ENCODE measurements around the gene ASPHD1.
"Not testable (repeated sequence)": the region's sequence is repeated elsewhere in the genome, so short reads cannot be mapped to it uniquely, and the experiment has no call there.

Gene ASPHD1

DNA sequence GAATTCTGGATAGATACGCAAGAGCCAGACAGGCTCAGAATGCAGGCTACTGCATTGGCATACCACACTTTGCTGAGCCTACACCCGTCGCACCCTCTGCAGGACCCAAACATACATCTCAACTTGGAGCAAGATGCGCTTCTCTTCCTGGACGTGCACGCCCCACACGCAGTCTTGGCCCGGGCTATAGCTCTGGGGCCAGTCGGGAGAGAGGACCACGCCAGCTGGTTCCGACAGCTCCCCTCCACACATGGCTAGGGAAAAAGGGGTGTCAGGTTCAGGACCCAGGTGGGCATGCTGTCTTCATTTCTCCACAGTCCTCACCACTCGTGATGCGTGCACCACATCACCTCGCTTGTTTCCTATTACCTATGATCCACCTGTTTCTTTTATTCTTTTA, 22.1 kb upstream of the ASPHD1 start:
- DNase-seq: no peak

GRCh38 chr16:29881050-29881449, 19.2 kb upstream of the ASPHD1 start:
- DNase-seq: no peak

DNA sequence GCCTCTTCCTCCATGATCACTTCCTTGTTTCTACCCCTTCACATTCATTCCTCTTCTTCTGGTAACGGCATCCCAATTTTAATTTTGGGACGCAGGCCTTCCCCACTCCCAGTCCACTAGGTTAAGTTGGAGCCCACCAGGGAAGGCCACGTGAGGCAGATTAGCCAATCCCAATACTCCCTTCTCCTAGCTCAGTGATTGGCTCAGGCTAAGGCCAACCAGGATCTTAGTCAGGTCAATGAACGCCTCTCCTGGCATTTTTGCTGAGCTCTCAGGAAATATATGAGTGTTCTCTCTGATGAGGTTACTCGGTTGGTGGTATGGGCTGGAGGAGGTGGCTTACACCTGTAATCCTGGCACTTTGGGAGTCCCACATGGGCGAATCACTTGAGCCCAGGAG, 16.3 kb upstream of the ASPHD1 start:
- no peak for DNase-seq

GRCh38 chr16:29889372-29889771, 10.9 kb upstream of the ASPHD1 start:
- DNase-seq: not testable (repeated sequence)

GRCh38 chr16:29891525-29892457, 8.5 kb upstream of the ASPHD1 start:
- DNase-seq: no peak

- no peak for DNase-seq
Observed at GRCh38 chr16:29892458-29892813, 7.9 kb upstream of the ASPHD1 start.

- DNase-seq: no peak
Observed at GRCh38 chr16:29893553-29893952, 6.7 kb upstream of the ASPHD1 start.

DNA sequence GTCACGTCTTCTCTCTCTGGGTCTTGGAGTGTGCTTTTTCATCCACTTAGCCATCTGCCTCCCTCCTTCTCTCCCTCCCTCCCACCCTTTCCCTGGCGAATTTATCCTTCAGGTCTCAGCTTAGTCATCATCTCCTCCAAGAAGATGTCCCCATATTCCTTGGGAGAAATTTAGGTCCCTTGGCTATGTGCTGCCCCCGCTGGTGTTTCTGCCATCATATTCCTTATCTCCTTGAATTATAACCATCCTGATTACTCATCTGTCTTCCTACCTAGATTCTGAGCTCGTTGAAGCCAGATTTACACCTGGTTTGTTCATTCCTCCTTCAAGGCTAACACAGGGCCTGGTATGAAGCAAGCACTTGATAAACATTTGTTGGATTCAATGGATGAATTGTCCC, 5.9 kb upstream of the ASPHD1 start:
- no peak for DNase-seq

DNA sequence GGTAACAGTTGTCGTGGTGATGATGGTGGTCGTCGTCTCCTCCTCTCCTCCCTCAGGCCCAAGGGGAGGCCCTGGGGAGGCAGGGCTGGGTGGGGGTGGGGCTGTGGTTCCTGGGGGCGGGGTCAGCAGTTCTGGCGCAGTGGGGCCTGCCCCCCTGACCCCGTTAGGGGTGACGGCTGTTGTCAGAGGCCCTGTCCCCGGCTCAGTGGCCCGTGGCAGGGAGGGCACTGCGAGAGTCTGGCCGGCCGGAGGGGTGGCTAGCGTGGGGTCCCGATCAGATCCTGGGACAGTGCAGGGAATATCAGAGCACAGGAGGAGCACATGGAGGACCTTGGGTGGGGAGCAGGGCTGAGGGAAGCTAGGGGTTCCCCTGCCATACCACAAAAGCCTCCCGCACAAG, 3.4 kb upstream of the ASPHD1 start:
- no peak for DNase-seq

DNA sequence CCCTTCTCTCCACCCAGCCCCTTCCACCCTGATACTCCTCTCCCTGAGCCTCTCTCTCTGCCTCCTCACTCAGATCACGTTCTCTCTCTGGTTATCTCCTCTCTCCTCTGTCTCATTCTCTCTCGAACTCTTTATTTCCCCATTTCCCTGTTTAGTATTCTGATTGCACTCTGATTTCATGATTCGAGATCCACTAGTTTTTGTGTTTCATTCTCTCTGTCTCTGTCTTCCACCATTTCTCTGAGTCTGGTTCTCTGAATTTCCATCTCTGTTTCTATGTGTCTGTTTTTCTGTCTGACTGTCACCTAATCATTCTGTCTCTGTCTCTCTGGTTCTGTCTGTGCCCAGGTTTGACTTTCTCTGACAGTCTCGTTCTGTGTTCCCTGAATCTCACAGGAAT, 3.0 kb upstream of the ASPHD1 start:
- no peak for DNase-seq

DNA sequence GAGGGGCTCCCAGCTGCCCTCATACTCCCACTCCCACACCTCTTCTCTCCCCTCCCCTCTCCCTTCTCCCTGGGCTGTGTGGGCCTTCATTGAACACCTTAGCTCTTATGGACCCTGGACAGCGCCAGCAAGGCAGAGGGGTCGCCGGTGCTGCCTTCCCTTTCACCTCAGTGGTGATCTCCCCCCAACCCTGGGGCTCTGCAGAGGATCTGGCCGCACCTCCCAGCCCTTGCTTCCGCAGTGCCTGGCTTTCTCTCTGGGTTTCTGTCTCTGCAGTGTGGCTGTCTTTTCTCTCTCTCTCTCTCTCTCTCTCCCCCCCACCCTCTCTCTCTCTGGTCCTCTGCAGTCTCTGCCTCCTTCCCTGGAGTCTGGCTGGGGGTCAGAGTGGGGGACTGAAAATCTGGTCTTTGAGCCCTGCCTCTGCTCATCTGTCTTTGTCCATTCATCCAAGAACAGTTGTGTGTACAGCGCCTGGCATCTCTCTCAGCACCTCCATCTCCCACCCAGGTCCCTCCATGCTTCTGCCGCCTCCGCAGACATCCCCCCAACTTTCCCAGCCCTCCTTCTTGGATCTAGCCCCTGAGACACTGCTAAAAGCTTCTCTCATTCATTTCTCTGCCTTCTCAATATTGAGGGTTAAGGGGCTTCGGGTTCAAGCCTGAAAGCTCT, 2.0 kb upstream of the ASPHD1 start:
- no peak for DNase-seq

GRCh38 chr16:29898804-29899515, 1.3 kb upstream of the ASPHD1 start:
- DNase-seq: peak; percentile 40

DNA sequence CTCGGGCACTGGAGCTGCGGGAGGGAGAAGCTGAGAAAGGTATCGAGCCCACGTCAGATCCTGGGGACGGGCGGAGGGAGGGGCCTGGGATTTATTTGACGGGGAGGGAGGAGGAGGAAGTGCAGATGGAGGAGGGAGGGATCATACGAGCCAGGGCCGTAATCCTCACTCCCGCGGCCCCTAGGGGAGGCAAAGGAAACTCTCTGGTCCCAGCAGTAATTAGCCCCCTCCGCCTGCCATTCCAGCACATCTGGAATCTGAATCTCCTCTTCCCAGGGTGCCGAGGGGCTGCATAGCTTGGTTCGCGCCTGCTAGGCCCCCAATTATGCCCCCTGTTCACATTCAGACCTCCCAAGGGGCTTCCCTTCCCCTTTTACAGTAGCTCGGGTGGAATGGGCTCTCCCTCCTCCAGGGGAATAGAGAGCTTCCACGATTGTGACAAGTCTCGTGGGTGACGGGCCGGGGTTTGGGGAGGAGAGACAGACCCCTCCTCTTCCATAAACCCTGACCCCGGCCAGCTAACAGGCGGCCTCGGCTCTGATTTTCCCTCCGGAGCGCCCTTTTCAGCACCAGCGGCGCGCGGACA, 679 bp upstream of the ASPHD1 start, which contains the start of gene SEZ6L2:
SEZ6L2 (minus strand) TSS at position 35 of the 586 bp plus-strand sequence. CDS start 531 bp downstream, outside the sequence.
- DNase-seq: peak; percentile 78

DNA sequence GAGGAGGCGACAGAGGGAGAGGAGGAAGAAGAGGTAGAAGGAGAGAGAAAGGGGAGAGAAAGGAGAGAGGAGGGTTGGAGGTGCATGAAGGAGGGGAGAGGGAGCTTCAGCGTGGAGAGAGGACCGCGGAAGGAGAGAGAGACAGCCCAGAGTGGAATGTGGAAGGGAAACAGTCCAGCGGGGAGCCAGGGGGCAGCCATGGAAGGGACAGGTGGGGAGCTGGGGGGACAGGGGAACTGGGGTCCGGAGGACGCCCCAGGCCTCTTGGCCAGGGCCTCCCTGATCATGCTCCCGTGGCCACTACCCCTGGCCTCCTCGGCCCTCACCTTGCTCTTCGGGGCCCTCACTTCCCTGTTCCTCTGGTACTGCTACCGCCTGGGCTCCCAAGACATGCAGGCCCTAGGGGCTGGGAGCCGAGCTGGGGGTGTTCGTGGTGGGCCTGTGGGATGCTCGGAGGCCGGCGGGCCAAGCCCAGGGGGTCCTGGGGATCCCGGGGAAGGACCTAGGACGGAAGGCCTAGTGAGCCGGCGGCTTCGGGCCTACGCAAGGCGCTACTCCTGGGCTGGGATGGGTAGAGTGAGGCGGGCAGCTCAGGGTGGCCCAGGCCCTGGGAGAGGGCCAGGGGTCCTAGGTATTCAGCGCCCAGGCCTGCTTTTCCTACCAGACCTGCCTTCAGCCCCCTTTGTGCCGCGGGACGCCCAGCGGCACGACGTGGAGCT, 759 bp downstream of the ASPHD1 start:
- no peak for DNase-seq

- no peak for DNase-seq
Observed at GRCh38 chr16:29901607-29901945, 1.3 kb downstream of the ASPHD1 start.

- no peak for DNase-seq
Observed at GRCh38 chr16:29903590-29903989, 3.3 kb downstream of the ASPHD1 start.

- no peak for DNase-seq
Observed at GRCh38 chr16:29904947-29905346, 4.7 kb downstream of the ASPHD1 start.

GRCh38 chr16:29905668-29906067, 5.4 kb downstream of the ASPHD1 start:
- no peak for DNase-seq

GRCh38 chr16:29906520-29907244, 6.4 kb downstream of the ASPHD1 start:
- DNase-seq: no peak

- DNase-seq: no peak
Observed at GRCh38 chr16:29907973-29908372, 7.7 kb downstream of the ASPHD1 start.

- DNase-seq: no peak
Observed at GRCh38 chr16:29908719-29909220, 8.5 kb downstream of the ASPHD1 start.

DNA sequence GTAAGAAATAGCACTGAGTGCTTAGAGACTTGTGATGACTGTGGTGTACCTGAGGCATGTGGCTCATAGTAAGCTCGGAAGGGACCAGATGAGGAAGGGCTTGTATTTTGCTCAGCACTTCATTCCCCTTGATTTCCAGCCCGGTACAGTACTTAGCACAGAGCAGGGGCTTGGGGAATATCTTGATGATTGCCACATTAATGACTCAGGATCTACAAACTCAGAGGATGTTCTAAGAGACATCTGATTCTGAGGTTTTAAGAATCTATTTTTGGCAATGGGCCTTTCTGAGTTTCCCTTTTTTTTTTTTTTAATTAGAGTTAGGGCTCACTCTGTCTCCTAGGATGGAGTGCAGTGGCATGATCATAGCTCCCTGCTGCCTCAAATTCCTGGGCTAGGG, 9.1 kb downstream of the ASPHD1 start:
- DNase-seq: no peak
